ENCODE measurements around the gene RPGR.

Gene RPGR

DNA sequence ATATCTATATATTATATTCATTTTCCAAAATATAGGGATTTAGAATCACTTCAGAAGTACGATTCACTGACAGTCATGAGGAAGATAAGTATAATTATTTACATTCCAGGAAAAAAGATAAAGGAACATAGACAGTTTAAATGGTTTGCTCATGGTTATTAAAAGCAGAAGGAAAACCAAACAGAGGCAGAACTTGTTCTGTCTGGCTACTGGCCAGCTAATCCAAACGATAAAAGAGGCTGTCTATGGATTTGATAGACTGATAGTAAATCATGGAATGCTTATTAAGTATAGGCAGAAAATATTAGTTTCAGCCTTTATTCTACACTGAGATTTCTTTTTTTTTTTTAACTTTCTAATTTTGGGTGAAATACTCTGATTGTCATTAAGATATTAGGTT, 50.2 kb downstream of the RPGR start:
- in situ Hi-C loops (cut with HindIII; ENCODE audit: low sequenced_read_pairs) = no loop called here
- H3K4me3 ChIP-seq (ENCODE audit: low read depth, low read length) = no peak overlapping the region
- TF ChIP-seq, protein P1, sequence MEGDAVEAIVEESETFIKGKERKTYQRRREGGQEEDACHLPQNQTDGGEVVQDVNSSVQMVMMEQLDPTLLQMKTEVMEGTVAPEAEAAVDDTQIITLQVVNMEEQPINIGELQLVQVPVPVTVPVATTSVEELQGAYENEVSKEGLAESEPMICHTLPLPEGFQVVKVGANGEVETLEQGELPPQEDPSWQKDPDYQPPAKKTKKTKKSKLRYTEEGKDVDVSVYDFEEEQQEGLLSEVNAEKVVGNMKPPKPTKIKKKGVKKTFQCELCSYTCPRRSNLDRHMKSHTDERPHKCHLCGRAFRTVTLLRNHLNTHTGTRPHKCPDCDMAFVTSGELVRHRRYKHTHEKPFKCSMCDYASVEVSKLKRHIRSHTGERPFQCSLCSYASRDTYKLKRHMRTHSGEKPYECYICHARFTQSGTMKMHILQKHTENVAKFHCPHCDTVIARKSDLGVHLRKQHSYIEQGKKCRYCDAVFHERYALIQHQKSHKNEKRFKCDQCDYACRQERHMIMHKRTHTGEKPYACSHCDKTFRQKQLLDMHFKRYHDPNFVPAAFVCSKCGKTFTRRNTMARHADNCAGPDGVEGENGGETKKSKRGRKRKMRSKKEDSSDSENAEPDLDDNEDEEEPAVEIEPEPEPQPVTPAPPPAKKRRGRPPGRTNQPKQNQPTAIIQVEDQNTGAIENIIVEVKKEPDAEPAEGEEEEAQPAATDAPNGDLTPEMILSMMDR (IDR thresholded peaks at IDR 0.05; ENCODE audit: low read depth, low read length, missing control alignments) = no peak
- DNase-seq (ENCODE audit: low read depth) = no peak

DNA sequence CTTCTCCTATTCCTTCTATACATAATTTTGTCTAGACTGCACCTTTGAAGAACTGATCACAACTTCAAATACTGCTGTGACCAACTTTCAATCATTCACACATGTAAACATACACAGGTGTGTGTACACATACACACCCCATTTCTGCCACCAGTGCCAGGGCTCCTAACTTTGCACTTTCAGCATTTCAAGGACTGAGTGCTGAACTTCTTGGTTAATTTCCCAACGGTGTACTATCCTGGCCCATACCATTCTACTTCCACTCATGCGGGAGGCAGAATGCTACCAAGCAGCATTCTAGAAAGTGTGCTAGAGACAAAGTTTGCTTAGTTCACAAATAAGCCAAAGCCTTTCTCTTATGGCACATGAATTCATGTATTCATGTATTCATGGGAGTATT, 51.2 kb downstream of the RPGR start:
- TF ChIP-seq, protein P1 (IDR thresholded peaks at IDR 0.05; ENCODE audit: low read depth, low read length, missing control alignments) = no peak
- in situ Hi-C loops (cut with HindIII; ENCODE audit: low sequenced_read_pairs) = no loop called here
- DNase-seq (ENCODE audit: low read depth) = no peak
- no peak overlapping the region for H3K4me3 ChIP-seq (ENCODE audit: low read depth, low read length)

DNA sequence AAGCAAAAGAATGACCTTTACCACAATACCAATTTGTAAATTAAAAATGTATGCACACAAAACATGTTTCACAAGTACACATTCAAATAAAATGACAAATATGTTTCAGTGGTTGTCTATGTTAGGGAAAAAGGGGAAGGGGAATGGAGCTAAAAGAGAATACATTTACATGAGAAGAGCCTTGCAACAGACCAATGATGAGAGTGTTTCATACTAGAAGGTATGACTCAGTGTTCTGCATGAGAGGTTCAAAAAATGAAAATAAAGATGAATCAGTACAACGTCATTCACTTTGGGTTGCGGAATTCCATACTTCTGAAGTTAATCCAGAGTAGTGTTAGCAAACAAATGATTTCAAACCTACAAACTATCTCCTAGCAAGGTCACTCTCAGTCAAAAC, 51.7 kb downstream of the RPGR start:
- TF ChIP-seq, protein P1 (IDR thresholded peaks at IDR 0.05; ENCODE audit: low read depth, low read length, missing control alignments) = no peak
- H3K4me3 ChIP-seq (ENCODE audit: low read depth, low read length) = no peak overlapping the region
- in situ Hi-C loops (cut with HindIII; ENCODE audit: low sequenced_read_pairs) = no loop called here
- peak; percentile 72 for DNase-seq (ENCODE audit: low read depth)

DNA sequence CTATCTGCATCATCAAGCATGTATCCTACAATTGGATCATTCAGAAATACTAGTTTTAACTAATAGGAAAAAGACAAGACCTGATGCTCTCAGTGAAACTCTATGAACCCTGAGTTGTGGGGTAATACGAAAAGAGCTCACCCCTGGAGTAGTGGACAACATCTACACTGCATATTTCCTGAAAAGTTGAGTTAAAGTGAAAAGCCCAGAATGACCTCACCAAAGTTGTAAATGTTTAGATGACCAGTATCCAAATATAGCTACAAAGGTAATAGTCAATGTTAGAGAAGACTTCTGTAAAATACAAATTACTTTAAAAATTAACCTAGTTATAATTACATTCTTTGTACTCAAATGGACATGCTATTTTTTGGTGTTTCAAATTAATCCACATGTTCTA, 53.9 kb downstream of the RPGR start:
- in situ Hi-C loops (cut with HindIII; ENCODE audit: low sequenced_read_pairs) = no loop called here
- DNase-seq (ENCODE audit: low read depth) = no peak
- no peak overlapping the region for H3K4me3 ChIP-seq (ENCODE audit: low read depth, low read length)
- TF ChIP-seq, protein P1 (IDR thresholded peaks at IDR 0.05; ENCODE audit: low read depth, low read length, missing control alignments) = no peak

DNA sequence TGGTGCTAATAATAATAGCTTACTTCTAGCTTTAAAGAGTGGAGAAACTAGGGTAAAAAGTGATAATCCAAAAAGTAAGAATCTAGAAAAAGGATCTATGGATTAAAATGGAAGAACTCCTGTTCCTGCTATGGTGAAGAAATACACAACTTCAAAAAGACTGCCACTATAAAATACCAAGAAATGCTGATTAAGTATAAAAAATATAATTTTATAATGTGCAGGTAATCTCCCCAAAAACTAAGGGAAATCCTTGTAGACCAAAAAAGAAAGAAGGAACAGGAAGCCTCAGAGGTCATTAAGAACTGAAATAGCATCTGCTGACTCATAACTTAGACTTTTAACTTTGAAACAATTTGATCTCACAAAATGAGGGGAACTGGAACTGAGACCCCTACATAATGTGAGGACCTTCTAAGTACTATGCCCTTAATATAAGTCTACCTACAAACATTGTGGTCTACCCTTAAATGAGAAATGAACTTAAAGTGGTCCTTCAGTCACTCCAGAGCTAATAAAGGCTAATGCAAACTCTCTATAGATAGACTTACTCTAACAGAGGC, 56.1 kb downstream of the RPGR start:
- TF ChIP-seq, protein P1 (IDR thresholded peaks at IDR 0.05; ENCODE audit: low read depth, low read length, missing control alignments) = no peak
- in situ Hi-C loops (cut with HindIII; ENCODE audit: low sequenced_read_pairs) = no loop called here
- H3K4me3 ChIP-seq (ENCODE audit: low read depth, low read length) = no peak overlapping the region
- no peak for DNase-seq (ENCODE audit: low read depth)

DNA sequence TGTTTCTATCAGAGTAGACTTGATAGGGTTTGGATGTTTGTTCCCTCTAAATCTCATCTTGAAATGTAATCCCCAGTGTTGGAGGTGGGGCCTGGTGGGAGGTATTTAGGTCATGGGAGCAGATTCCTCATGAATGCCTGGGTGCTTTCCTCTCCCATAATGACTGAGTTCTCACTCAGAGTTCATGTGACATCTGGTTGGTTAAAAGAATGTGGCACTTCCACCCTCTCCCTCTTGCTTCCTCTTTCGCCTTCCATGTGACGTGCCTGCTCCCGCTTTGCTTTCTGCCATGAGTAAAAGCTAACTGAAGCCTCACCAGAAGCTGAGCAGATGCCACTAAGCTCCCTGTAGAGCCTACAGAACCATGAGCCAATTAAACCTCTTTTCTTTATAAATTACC, 59.3 kb downstream of the RPGR start:
- H3K4me3 ChIP-seq (ENCODE audit: low read depth, low read length) = no peak overlapping the region
- TF ChIP-seq, protein P1 (IDR thresholded peaks at IDR 0.05; ENCODE audit: low read depth, low read length, missing control alignments) = no peak
- no peak for DNase-seq (ENCODE audit: low read depth)
- in situ Hi-C loops (cut with HindIII; ENCODE audit: low sequenced_read_pairs) = no loop called here

Measured in astrocyte of the cerebellum (primary cell).